Glomerular endothelial cell (primary cell): ENCODE results near the gene ZNF263. TPM values are rescaled to one million over a fixed set of nuclear protein-coding genes. Genes with fewer than 3 reads are reported as not detected.

ENCODE experiments used
- DNase-seq: peaks from one replicate; pipeline ENCODE4 v3.0.0-alpha.2; 2011; ENCODE audit warnings: low read depth, low spot score; ENCODE audit errors: extremely low read depth
- total RNA-seq: library from RNA; depleted of rRNA; stranded (reverse); fragments of >200 nt; gene quantifications from 2 replicates; pipeline ENCODE4 v1.2.3, GENCODE V29; 2015

The ZNF263 gene
- 30.2 and 31.5 TPM in 2 replicates for total RNA-seq

DNA sequence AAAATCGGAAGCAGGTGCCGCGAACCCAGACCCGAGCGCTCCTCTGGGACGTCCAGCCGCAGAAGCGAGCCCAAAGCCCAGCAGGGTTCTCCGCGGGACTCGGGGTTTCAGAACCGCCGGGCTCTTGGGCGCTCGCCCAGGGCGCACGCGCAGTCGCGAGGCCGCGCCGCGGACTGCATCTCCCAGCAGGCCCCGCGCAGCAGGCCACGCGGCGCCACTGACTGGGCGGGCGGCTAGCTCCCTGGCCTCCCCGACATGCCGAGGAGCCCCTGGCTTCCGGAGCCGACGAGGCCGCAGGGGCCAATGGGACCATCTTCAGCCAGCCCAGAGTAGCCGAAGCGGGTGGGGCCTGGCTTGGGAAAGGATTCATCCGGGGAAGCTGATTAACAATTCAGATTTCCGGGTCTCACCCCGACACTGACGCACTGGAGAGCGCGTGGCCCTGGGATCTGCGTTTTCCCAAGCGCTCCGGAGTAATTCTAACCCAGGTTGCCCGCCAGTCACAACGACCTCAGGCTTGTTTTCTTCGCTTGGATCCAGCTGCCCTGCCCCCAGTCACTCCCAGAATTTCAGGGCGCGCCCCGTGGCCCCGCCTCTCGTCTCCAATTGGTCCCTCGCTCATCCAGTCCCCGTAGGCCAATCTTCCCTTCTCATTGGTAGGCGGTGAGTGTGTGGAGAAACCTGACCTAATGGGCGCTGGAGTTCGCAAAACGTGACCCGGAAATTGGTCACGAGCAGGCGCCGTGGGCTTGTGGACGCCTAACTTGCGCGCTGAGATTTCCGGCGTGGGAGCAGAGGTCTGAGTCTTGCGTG, at the start of gene ZNF263:
Gene ZNF263 (plus strand): TSS at position 762 of the 813 bp plus-strand sequence. CDS start 328 bp downstream, outside the sequence.
- no peak for DNase-seq

GRCh38 chr16:3234543-3234856, 48.8 kb upstream of the ZNF263 start:
- no peak for DNase-seq

DNA sequence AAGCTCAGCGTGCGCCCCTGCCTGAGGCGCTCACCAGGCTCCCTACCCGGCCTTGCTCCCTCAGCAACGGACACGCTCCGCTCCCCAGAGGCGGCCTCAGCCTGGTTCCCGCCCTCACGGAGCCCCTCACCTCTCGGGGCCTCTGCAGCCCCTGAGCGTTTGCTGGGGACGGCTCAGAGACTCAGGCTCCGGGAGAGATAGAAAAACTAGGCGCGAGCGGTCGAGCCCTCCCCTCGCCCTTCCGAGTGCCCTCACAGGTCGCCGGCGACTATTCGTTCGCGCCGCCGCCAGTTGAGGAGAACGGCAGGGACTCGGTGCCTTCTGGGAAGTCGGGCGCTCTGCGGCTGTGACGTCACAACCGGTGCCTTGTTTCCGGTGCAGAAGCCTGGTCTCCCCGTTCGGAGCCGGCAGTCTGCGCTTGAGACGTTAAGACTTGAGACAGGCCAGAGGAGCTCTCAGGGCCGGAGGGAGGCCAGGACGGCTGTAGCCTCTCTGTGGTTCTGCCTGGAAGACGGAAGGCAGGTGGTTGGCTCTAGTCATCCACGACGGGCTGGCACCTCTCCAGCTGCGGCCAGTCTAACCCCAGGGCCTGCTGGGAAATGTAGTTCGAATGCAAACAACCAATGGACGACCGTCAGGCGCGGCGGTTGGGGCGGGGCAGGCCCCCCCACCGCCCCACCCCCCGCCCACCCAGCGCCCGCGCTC, 48.3 kb upstream of the ZNF263 start, which contains the start of gene ZNF200:
Gene ZNF200 (minus strand): TSS at position 302 of the 705 bp plus-strand sequence. CDS start 1,403 bp downstream, outside the sequence.
- peak; percentile 68 for DNase-seq

DNA sequence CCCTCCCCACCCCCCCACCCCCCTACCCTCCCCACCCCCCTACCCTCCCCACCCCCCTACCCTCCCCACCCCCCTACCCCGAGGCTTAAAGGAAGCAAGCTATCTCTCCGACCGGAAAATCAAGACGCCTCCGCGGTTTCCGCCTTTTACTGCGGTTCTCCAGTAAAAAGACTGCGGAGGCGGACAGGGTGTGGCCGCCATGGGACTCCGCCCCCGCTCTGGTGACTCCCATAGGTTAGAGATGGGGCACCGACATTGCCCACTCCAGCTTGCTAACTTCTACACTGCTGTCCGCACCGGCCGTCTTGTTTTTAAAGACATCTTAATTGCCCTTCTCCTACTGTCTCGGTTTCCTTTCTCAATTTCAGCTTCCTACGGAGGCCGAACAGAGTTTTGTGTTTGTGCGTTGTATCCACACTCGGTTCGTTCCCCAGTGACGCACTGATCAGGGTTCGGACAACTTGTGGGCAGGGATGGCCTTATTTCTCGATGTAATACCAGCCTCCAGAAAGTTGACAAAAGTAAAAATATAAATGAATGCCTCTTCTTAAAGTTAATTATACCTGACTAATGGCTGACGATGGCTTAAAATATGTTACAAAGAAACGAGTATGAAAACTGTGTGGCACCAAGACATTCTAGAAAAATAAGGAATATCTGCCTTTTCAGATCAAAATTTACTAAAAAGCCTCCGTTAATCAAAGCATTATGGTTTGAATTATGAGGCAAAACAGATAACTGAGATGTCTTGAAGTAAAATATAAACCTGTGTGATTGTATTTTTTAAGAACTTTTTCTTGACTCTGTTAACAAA, 47.2 kb upstream of the ZNF263 start:
- DNase-seq: no peak

DNA sequence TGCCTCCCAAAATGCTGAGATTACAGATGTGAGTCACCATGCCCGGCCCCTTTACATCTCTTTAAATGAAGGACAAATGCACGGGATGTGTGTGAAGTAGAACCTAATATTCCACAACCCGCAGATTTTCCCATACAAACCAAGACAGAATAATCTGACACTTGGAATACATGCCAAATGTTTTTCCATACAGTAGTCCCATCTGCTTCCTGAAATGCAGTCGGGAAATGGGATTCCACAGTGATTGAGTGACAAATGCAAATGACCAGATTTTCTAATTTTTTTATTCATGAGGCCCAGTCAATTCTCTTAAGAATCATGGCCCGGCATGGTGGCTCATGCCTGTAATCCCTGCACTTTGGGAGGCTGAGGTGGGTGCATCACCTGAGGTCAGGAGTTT, 41.5 kb upstream of the ZNF263 start:
- no peak for DNase-seq

GRCh38 chr16:3242709-3243108, 40.6 kb upstream of the ZNF263 start:
- DNase-seq: no peak

- no peak for DNase-seq
Measured at GRCh38 chr16:3243882-3244281, 39.4 kb upstream of the ZNF263 start.

DNA sequence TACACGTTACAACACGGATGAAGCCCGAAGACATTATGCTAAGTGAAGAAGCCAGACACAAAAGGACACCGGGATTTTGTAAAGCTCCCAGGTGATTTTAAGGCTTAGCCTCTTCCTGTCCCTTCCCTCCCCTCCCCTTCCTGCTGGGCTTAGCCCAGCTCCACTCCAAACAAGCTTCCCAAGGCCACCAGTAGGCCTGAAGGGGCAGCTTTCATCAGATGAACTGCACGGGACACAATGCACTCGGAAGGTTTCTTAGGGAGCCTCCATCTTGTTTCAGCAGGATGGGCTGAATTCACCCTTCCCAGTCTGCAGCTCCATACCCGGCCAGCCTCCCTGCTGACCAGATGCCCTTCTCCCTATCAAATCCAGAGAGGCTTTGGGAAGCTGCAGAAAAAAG, 37.3 kb upstream of the ZNF263 start:
- DNase-seq: no peak

DNA sequence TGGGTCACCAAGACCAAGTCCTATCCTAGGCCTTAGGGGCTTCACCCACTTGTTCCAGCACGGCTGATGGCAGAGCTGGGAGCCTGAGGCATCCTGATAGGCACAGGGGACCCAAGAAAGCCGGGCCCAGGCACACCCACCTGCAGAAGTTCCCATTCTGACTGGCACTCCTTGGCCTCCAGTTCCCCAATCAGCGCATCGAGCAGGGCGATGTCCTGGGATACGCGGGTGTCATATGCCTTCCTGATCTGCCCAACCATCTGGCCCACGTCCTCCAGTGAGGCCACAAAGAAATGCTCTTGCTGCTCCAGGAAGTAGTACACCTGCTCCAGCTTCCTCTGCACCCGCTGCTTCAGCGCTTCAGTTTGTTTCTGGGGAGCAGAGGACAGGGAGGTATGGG, 36.4 kb upstream of the ZNF263 start:
- no peak for DNase-seq

DNA sequence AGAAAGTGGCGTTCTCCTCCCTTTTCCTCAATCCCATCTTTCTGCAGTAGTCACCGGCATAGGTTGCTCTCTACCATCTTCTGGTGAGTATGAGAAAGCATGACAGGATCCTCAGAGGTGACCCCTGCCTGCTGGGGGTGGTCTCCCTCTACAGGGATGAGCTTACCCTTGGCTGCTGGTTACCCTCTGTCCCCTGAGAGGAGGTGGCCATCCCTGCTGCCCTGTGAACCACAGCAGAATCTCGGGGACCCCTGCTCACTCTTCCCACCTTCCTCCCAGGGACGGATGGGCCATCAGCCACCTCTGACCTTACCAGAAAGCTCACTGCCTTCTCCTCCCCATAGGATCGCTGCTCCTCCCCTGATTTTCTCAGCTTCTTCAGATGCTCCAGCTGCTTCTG, 34.7 kb upstream of the ZNF263 start:
- no peak for DNase-seq

GRCh38 chr16:3249020-3249419, 34.3 kb upstream of the ZNF263 start:
- no peak for DNase-seq

DNA sequence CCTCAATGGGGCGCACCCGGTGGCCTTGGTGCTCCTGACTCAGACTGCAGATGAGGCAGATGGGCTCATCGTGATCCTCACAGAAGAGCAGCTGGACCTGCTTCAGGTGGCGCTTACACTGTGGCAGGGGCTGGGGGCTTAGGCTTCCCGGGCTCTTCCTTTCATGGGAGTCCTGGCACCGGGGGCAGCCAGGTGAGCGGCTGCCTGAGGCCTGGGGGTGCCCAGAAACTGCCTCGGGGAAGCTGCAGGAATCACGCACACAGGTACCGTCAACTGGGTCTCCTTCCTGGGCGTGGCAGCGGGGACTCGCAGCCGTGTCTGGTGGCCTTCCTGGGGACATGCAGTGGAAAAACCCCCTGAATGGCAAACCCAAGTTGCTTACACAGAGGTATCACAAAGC, 33.8 kb upstream of the ZNF263 start:
- DNase-seq: no peak

GRCh38 chr16:3252967-3253366, 30.3 kb upstream of the ZNF263 start:
- DNase-seq: no peak

DNA sequence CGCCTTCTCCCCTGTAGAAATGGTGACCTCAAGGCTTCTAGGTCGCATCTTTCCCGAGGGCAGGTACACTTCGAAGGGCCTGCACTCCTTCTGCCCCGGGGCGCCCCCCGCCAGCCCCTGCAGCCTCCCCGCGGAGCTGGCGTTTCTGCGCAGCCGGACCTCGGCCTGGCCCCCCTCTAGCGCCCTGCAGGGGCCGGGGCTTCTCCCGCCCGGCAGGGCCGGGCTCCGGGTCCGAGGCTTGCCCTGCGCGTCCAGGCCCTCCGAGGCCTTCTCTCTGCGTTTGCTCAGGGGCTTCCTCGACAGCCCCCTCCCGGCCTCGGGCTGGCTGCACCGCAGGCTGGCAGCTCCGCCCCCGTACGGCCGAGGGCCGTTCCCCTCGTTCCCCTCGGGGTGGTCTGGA, 29.0 kb upstream of the ZNF263 start:
- no peak for DNase-seq

DNA sequence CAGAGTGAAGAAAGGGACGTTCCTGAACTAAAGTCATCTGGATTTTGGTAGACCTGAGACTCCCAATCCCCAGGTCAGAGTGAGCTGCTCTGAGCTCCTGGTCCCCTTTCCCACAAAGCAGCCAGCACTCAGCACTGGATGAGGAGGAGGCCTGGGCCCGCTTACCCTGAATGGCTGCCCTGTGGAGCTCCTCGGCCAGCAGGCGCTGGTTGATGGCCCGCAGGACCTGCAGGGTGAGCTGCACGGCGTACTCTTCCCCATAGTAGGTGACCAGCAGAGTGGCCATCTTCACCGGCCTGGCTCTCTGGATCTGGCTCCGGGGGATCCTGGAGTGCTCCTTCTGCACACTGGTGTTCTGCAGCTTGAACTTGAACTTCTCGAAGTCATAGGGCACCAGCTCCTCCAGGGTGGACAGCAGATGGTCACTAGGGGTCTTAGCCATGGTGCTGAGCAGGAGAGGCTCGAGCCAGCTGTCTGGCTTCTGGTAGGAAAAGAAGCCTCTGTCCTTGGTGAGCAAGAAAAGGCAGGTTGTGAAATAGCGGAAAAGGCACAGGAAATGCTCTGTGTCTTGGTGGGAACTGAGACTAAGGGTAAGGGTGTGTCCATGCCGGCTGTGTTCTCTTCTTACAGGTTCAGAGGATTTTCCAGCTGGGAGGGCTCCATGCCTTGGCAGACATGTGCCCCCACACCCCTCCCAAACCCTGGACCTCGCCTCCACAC, 27.0 kb upstream of the ZNF263 start, which contains the start of gene MEFV:
Gene MEFV (minus strand): TSS at position 488 of the 720 bp plus-strand sequence. CDS start 46 bp downstream, at position 442.
- no peak for DNase-seq

DNA sequence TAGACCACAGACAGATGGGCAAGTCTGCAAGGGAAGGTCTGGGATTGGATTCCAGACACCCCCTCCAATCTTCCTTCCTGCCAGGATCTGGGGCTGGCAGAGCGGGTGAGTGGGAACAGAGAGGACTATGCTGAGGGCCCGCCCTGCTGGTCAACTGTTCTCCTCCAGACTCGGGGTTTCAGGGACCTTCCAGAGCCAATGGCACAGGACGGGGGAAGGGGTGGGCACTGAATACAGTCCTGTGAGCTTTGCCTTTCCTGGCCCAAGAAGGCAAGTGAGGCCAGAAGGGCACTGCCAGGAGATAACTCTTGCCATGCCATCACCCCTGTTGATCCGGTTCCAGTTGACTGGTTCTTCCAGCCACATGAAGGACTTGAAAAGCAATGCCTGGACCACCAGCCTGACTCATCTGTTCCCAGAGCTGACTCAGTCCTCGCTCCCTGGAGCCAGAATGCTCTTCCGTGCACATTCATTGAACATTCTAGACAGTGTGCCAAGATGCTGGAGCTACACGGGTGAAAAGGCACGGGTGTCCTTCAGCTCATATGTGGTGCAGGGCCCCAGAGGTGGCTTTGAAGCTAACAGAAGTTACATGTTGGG, 26.3 kb upstream of the ZNF263 start:
- no peak for DNase-seq

DNA sequence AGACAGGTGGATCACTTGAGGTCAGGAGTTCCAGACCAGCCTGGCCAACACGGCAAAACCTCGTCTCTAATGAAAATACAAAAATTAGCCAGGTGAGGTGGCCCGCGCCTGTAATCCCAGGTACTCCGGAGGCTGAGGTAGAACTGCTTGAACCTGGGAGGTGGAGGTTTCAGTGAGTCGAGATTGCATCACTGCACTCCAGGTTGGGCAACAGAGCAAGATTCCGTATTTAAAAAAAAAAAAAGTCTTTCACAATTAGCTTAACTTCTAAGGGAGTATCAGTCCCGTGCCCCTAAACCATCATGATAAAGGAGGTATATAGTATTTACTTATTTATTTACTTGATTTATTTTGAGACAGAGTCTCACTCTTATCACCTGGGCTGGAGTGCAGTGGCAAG, 23.5 kb upstream of the ZNF263 start:
- DNase-seq: no peak

GRCh38 chr16:3262517-3262916, 20.8 kb upstream of the ZNF263 start:
- DNase-seq: no peak

DNA sequence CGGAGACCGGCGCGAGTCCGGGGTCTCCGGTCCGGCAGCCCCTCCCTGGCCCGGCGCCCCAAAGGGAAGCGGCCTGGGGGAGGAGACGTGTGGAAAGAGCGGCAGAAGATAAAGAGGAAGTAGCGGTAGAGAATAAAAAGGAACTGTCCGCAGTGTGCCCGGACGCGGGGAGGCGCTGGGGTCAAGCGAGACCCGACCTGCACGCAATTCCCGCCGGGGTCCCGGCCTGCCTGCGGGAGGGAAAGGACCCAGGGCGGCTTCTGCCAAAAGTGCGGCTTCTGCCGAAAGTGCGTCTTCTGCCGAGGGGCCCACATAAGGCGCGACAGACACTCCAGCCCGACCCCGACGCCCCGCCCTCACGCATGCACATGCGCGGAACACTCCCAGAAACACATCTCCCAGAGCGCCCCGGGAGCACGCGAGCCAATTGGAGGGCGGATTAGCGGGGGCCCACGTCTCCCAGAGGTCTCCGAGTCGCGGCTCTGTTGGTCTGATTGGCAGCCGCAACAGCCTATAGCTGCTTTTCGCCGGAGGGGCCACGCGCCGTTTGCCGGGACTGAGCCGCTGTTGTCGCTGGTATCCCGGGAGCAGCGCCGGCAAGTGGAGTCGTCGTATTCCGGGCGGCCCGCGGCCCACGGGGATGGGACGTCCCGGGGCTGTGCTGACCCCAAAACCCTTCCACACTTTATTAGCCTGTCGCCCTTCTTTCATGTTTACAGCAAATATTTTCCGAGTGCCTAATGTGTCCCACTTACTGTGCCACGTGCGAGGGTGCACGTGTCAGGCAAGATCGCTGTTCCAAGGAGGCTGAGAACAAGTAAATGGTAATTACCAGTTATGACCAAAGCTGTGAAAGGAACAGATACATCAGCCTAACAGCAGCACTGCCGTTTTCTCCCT, 18.9 kb upstream of the ZNF263 start:
- DNase-seq: no peak
